Keratinocyte (primary cell): Measurements from ENCODE around the gene PTPN14. TPM values are rescaled to one million over a fixed set of nuclear protein-coding genes. Genes with fewer than 3 reads are reported as not detected.

Experiments
- DNase-seq: peaks from one replicate; pipeline ENCODE4 v3.0.0-alpha.2; 2011; ENCODE audit warnings: low read depth, missing footprints, low spot score
- FAIRE-seq: peaks from 2 replicates; lab custom pipeline; 2011; peaks lifted over from hg19 to GRCh38; lab: Jason Lieb, UNC
- H2AFZ ChIP-seq: 2 replicates; pipeline ENCODE4 v1.6.0; 2012; ENCODE audit warnings: low read length, control low read depth, inconsistent platforms; ENCODE audit not compliant: control insufficient read depth
- H3K27ac ChIP-seq: 2 replicates; pipeline ENCODE4 v1.5.1; 2011; ENCODE audit warnings: low read length; ENCODE audit not compliant: control insufficient read depth, insufficient read depth
- H3K27me3 ChIP-seq: 3 replicates; pipeline ENCODE4 v1.6.0; 2011; ENCODE audit warnings: low read length; ENCODE audit not compliant: control insufficient read depth, insufficient read depth; ENCODE audit errors: extremely low read depth
- H3K36me3 ChIP-seq, 2 experiments: 2 replicates in 1 of 2; 3 replicates in 1 of 2; pipeline ENCODE4 v1.5.1; 2011; ENCODE audit warnings: low read length in 2 of 2, mild to moderate bottlenecking in 1 of 2; ENCODE audit not compliant: control insufficient read depth in 2 of 2, insufficient read depth in 2 of 2; ENCODE audit errors: extremely low read depth in 1 of 2
- H3K4me1 ChIP-seq: 3 replicates; pipeline ENCODE4 v1.5.1; 2011; ENCODE audit warnings: low read length; ENCODE audit not compliant: control insufficient read depth, insufficient read depth; ENCODE audit errors: extremely low read depth
- H3K4me2 ChIP-seq: 3 replicates; pipeline ENCODE4 v1.6.0; 2011; ENCODE audit warnings: low read depth, low read length; ENCODE audit not compliant: control insufficient read depth, insufficient read depth; ENCODE audit errors: extremely low read depth
- H3K4me3 ChIP-seq, 3 experiments: fragments of 200-600 bp in 1 of 3; sonication (generic) in 1 of 3; 2 replicates in 2 of 3; 3 replicates in 1 of 3; pipeline ENCODE4 v1.5.1; 2011 to 2016; ENCODE audit warnings: low read length in 3 of 3, mild to moderate bottlenecking in 3 of 3, control low read depth in 2 of 3, inconsistent platforms in 1 of 3, low read depth in 1 of 3, mixed read lengths in 1 of 3, mixed run types in 1 of 3, moderate library complexity in 1 of 3; ENCODE audit not compliant: control insufficient read depth in 2 of 3, insufficient read depth in 2 of 3; ENCODE audit errors: extremely low read depth in 1 of 3
- H3K79me2 ChIP-seq: 2 replicates; pipeline ENCODE4 v1.6.0; 2012; ENCODE audit warnings: low read length; ENCODE audit not compliant: control insufficient read depth, insufficient read depth
- H3K9ac ChIP-seq: 3 replicates; pipeline ENCODE4 v1.6.0; 2011; ENCODE audit warnings: low read length; ENCODE audit not compliant: control insufficient read depth, insufficient read depth; ENCODE audit errors: extremely low read depth
- H3K9me1 ChIP-seq: 3 replicates; pipeline ENCODE4 v1.6.0; 2011; ENCODE audit warnings: low read length; ENCODE audit not compliant: control insufficient read depth, insufficient read depth; ENCODE audit errors: extremely low read depth
- H3K9me3 ChIP-seq: 2 replicates; pipeline ENCODE4 v1.5.1; 2012; ENCODE audit warnings: low read depth, low read length; ENCODE audit not compliant: control insufficient read depth
- H4K20me1 ChIP-seq: 3 replicates; pipeline ENCODE4 v1.6.0; 2011; ENCODE audit warnings: low read length; ENCODE audit not compliant: control insufficient read depth, insufficient read depth; ENCODE audit errors: extremely low read depth
- CTCF ChIP-seq, 3 experiments: IDR thresholded peaks in 1 of 3; conservative IDR thresholded peaks in 1 of 3; optimal IDR thresholded peaks in 1 of 3; 2 replicates in 2 of 3; 3 replicates in 1 of 3; pipeline versions ENCODE3 to v1.5.1; 2011; ENCODE audit warnings: low read length in 3 of 3, mild to moderate bottlenecking in 3 of 3, moderate library complexity in 2 of 3, control low read depth in 1 of 3, inconsistent platforms in 1 of 3; ENCODE audit not compliant: insufficient read depth in 2 of 3; ENCODE audit errors: extremely low read depth in 1 of 3
- EZH2 ChIP-seq: IDR thresholded peaks from one replicate; pipeline ENCODE4 v1.6.1; 2012; ENCODE audit warnings: inconsistent platforms, mild to moderate bottlenecking, low read length, moderate library complexity
- dilution Hi-C: fragments of 300-500 bp; cut with MboI; formaldehyde crosslinking; loops from one replicate; pipeline ENCODE4 v1.7.0; 2020; ENCODE audit warnings: low sequenced_read_pairs; ENCODE audit not compliant: extremely low pct_ligation_motif_present
- polyA plus RNA-seq, 5 experiments: library from polyadenylated mRNA; depleted of rRNA in 3 of 5; stranded (reverse) in 3 of 5; stranded (forward) in 1 of 5; unstranded in 1 of 5; fragments of >200 nt; gene quantifications; 1 replicate in 1 of 5; 2 replicates in 3 of 5; 3 replicates in 1 of 5; pipeline versions ENCODE4 v1.2.1 to v1.2.3, GENCODE V29; 2011 to 2012; ENCODE audit warnings: missing spikeins in 2 of 5, low read depth in 1 of 5, low replicate concordance in 1 of 5

The PTPN14 gene
- polyA plus RNA-seq, 1 donor (not counting 4 experiments of a cell fraction or from before 2014, with no cell fraction given) = 29.9 TPM

- Histone ChIP-seq H3K36me3 (peaks cover 36 to 46% of the 10 kb centered on the region in 2 experiments), H3K27ac (no peak overlapping the region), H3K27me3 (no peaks in the 10 kb centered on the region), H2AFZ (no peak overlapping the region), H3K9ac (no peak overlapping the region), H3K4me1 (peaks cover 2% of the 10 kb centered on the region), H3K9me3 (no peaks in the 10 kb centered on the region), H4K20me1 (no peaks in the 10 kb centered on the region), H3K9me1 (no peaks in the 10 kb centered on the region), H3K79me2 (peaks cover 5% of the 10 kb centered on the region), H3K4me3 (no peak overlapping the region), H3K4me2 (no peak overlapping the region)
- dilution Hi-C loops = no loop called here
- no peak for DNase-seq
- FAIRE-seq = no peak
- TF ChIP-seq EZH2 = no peak
- TF ChIP-seq CTCF (optimal IDR thresholded peaks at IDR 0.05 in 1 of 3, IDR thresholded peaks at IDR 0.05 in 1 of 3, conservative IDR thresholded peaks at IDR 0.05 in 1 of 3; ENCODE audit: extremely low read depth in 1 of 3, insufficient read depth in 2 of 3, low read length in 3 of 3) = no peak
Observed at GRCh38 chr1:214391873-214392645, 159.3 kb downstream of the PTPN14 start.

GRCh38 chr1:214389734-214390133 is 161.7 kb downstream of the PTPN14 start:
- Histone ChIP-seq H3K4me3 (no peak overlapping the region), H4K20me1 (no peaks in the 10 kb centered on the region), H3K79me2 (peaks cover 6% of the 10 kb centered on the region), H3K4me2 (no peak overlapping the region), H3K9me3 (no peaks in the 10 kb centered on the region), H3K4me1 (peaks cover 10% of the 10 kb centered on the region), H3K9ac (no peak overlapping the region), H3K27ac (no peak overlapping the region), H3K36me3 (peaks cover 36 to 51% of the 10 kb centered on the region in 2 experiments), H3K27me3 (no peaks in the 10 kb centered on the region), H2AFZ (no peak overlapping the region), H3K9me1 (no peaks in the 10 kb centered on the region)
- DNase-seq (no peak), FAIRE-seq (peak; percentile 23)
- dilution Hi-C loops = no loop called here
- no peak for TF ChIP-seq CTCF (optimal IDR thresholded peaks at IDR 0.05 in 1 of 3, IDR thresholded peaks at IDR 0.05 in 1 of 3, conservative IDR thresholded peaks at IDR 0.05 in 1 of 3; ENCODE audit: extremely low read depth in 1 of 3, insufficient read depth in 2 of 3, low read length in 3 of 3)
- no peak for TF ChIP-seq EZH2
